Measurements from ENCODE around the gene TAAR2.
"Not testable (repeated sequence)": the region's sequence is repeated elsewhere in the genome, so short reads cannot be mapped to it uniquely, and the experiment has no call there.

Gene TAAR2

DNA sequence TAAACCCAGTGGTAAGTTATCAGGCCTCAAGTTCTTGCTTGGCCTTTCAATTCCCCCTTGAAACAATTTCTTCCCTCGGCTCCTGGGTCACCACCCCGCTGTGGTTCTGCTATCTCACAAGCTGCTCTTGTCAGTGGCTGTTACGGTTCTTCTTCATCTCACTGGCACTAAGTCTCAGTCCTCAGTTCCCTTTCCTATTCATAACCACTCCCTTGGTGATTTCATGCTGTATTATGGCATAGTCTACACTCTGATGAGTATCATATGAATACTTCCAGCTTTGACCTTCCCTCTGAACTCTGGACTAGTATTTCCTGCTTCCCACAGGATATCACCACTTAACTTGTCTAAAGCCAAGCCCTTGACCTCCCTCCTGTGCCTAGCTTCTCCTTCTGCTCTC, 27.0 kb upstream of the TAAR2 start:
- Histone ChIP-seq H3K36me3 (ENCODE audit: control insufficient read depth in 5 of 5, insufficient read depth in 5 of 5, low read length in 5 of 5) (no peaks in the 10 kb centered on the region), H3K4me3 (ENCODE audit: low read depth in 1 of 5, low read length in 5 of 5) (no peak overlapping the region), H3K9ac (ENCODE audit: low read length in 5 of 5) (no peak overlapping the region), H3K9me3 (ENCODE audit: control insufficient read depth in 5 of 5, low read length in 5 of 5) (peaks cover 0 to 3% (median 0%) of the 10 kb centered on the region in 5 donors), H3K4me1 (ENCODE audit: control insufficient read depth in 5 of 5, insufficient read depth in 5 of 5, low read length in 5 of 5) (no peaks in the 10 kb centered on the region), H3K27ac (ENCODE audit: low read depth, low read length) (no peak overlapping the region), H3K27me3 (ENCODE audit: control insufficient read depth in 5 of 5, insufficient read depth in 4 of 5, low read length in 5 of 5) (no peaks in the 10 kb centered on the region)

DNA sequence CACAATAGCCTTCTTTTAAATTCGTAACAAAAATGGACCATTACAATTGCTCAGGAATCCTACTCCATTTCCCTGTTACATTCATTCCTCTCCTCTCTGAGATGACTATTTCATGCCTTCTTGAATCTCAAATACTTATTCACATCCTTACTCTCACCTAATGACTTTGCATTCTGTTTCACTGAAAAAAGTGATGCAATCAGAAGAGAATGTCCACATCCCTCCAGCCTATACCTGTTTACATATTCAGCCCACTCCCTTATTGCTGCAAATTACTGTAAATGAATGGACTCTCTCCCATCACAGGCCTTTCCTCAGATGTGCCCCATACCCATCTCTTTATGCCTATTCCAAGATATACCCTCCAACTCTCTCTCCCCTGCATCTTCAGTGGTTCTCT, 26.4 kb upstream of the TAAR2 start:
- H3K4me1 ChIP-seq (ENCODE audit: control insufficient read depth in 5 of 5, insufficient read depth in 5 of 5, low read length in 5 of 5), result no peaks in the 10 kb centered on the region
- H3K9ac ChIP-seq (ENCODE audit: low read length in 5 of 5), result no peak overlapping the region
- no peaks in the 10 kb centered on the region for H3K27me3 ChIP-seq (ENCODE audit: control insufficient read depth in 5 of 5, insufficient read depth in 4 of 5, low read length in 5 of 5)
- no peak overlapping the region for H3K27ac ChIP-seq (ENCODE audit: low read depth, low read length)
- H3K4me3 ChIP-seq (ENCODE audit: low read depth in 1 of 5, low read length in 5 of 5), result no peak overlapping the region
- H3K9me3 ChIP-seq (ENCODE audit: control insufficient read depth in 5 of 5, low read length in 5 of 5), result peaks cover 0 to 3% (median 0%) of the 10 kb centered on the region in 5 donors
- H3K36me3 ChIP-seq (ENCODE audit: control insufficient read depth in 5 of 5, insufficient read depth in 5 of 5, low read length in 5 of 5), result no peaks in the 10 kb centered on the region

DNA sequence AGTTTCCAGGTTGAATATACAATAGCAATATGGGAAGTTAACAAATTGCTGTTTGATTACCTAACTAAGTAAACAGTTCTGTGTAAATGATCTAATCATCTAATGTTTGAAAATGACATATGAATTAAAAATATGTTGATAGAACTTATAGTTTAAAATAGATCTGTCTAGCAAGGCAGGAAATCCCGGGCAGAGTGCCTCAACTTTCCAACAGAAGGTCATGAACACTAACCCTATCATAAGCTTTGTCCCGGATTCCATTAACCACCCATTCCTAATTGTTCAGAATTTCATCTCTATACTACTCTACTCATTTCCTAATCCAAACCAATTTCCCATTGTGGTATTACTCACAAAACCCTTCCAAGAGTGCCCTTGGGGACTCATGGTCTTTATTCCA, 24.8 kb upstream of the TAAR2 start:
- H3K9ac ChIP-seq (ENCODE audit: low read length in 5 of 5), result no peak overlapping the region
- H3K4me3 ChIP-seq (ENCODE audit: low read depth in 1 of 5, low read length in 5 of 5), result no peak overlapping the region
- H3K4me1 ChIP-seq (ENCODE audit: control insufficient read depth in 5 of 5, insufficient read depth in 5 of 5, low read length in 5 of 5), result no peaks in the 10 kb centered on the region
- peaks cover 0 to 3% (median 0%) of the 10 kb centered on the region in 5 donors for H3K9me3 ChIP-seq (ENCODE audit: control insufficient read depth in 5 of 5, low read length in 5 of 5)
- no peaks in the 10 kb centered on the region for H3K27me3 ChIP-seq (ENCODE audit: control insufficient read depth in 5 of 5, insufficient read depth in 4 of 5, low read length in 5 of 5)
- H3K27ac ChIP-seq (ENCODE audit: low read depth, low read length), result no peak overlapping the region
- H3K36me3 ChIP-seq (ENCODE audit: control insufficient read depth in 5 of 5, insufficient read depth in 5 of 5, low read length in 5 of 5), result no peaks in the 10 kb centered on the region

DNA sequence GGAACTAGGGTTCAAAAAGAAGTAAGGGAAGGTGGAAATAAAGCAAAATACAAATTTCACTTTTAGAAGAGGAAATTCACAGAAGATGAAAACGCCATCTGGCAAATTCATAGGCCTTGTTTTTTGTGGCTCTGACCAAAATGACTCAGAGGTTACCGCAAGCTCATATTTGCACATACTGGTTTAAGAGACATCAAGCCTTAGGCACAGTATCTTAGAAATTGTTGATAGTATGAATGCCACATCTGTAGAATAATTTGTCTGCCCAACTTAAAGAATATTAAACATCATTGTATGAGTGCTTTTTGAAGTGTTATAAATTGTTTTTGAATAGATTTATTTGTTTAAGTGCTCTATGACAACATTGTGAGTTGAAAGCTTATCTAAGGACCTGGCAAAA, 24.3 kb upstream of the TAAR2 start:
- Histone ChIP-seq H3K4me1 (ENCODE audit: control insufficient read depth in 5 of 5, insufficient read depth in 5 of 5, low read length in 5 of 5) (no peaks in the 10 kb centered on the region), H3K9me3 (ENCODE audit: control insufficient read depth in 5 of 5, low read length in 5 of 5) (peaks cover 0 to 3% (median 0%) of the 10 kb centered on the region in 5 donors), H3K9ac (ENCODE audit: low read length in 5 of 5) (no peak overlapping the region), H3K36me3 (ENCODE audit: control insufficient read depth in 5 of 5, insufficient read depth in 5 of 5, low read length in 5 of 5) (no peaks in the 10 kb centered on the region), H3K27me3 (ENCODE audit: control insufficient read depth in 5 of 5, insufficient read depth in 4 of 5, low read length in 5 of 5) (no peaks in the 10 kb centered on the region), H3K4me3 (ENCODE audit: low read depth in 1 of 5, low read length in 5 of 5) (no peak overlapping the region), H3K27ac (ENCODE audit: low read depth, low read length) (no peak overlapping the region)

DNA sequence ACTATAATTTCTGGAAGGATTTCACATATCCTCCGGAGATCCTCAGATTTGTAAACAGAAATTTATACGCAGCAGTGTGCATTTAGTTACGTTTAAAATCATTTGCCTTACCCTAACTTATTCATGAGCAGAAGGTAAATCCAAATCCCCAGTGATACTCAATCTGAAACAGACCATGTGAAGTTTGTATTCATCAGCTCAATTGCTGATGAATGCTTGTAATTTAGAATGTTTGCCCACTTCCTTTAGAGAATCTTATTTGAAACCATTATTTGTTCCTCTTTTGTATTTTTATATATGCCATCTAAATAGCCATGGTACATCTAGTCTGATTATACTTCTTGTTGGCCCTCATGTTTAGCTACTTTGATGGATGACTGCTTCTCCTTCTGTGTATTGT, 19.5 kb upstream of the TAAR2 start:
- H3K27ac ChIP-seq (ENCODE audit: low read depth, low read length), result no peak overlapping the region
- no peaks in the 10 kb centered on the region for H3K9me3 ChIP-seq (ENCODE audit: control insufficient read depth in 5 of 5, low read length in 5 of 5)

DNA sequence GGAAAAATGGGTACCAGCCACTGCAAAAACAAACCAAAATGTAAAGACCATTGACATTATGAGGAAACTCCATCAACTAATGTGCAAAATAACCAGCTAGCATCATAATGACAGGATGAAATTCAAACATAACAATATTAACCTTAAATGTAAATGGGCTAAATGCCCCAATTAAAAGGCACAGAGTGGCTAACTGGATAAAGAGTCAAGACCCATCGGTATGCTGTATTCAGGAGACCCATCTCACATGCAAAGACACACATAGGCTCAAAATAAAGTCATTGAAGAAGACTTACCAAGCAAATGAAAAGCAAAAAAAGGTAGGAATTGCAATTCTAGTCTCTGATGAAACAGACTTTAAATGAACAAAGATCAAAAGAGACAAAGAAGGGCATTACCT, 13.1 kb upstream of the TAAR2 start:
- not testable (repeated sequence) for H3K36me3 ChIP-seq (ENCODE audit: control insufficient read depth in 5 of 5, insufficient read depth in 5 of 5, low read length in 5 of 5); H3K4me3 ChIP-seq (ENCODE audit: low read depth in 1 of 5, low read length in 5 of 5); H3K27me3 ChIP-seq (ENCODE audit: control insufficient read depth in 5 of 5, insufficient read depth in 4 of 5, low read length in 5 of 5); H3K9me3 ChIP-seq (ENCODE audit: control insufficient read depth in 5 of 5, low read length in 5 of 5); H3K9ac ChIP-seq (ENCODE audit: low read length in 5 of 5); H3K27ac ChIP-seq (ENCODE audit: low read depth, low read length); H3K4me1 ChIP-seq (ENCODE audit: control insufficient read depth in 5 of 5, insufficient read depth in 5 of 5, low read length in 5 of 5)

More for the DNA sequence above, 19.5 kb upstream of the TAAR2 start:
- Histone ChIP-seq H3K9ac (ENCODE audit: low read length in 5 of 5) (no peak overlapping the region), H3K4me3 (ENCODE audit: low read depth in 1 of 5, low read length in 5 of 5) (no peak overlapping the region), H3K4me1 (ENCODE audit: control insufficient read depth in 5 of 5, insufficient read depth in 5 of 5, low read length in 5 of 5) (no peaks in the 10 kb centered on the region), H3K27me3 (ENCODE audit: control insufficient read depth in 5 of 5, insufficient read depth in 4 of 5, low read length in 5 of 5) (no peaks in the 10 kb centered on the region), H3K36me3 (ENCODE audit: control insufficient read depth in 5 of 5, insufficient read depth in 5 of 5, low read length in 5 of 5) (no peaks in the 10 kb centered on the region)

DNA sequence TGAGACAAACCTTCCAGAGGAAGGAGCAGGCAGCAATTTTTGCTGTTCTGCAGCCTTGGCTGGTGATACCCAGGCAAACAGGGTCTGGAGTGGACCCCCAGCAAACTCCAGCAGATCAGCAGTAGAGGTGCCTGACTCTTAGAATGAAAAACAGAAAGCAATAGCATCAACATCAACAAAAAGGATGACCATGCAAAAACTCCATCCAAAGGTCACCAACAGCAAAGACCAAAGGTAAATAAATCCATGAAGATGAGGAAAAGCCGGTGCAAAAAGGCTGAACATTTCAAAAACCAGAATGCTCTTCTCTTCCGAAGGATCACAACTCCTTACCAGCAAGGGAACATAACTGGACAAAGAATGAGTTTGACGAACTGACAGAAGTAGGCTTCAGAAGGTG, 11.8 kb upstream of the TAAR2 start:
- not testable (repeated sequence) for H3K27ac ChIP-seq (ENCODE audit: low read depth, low read length); H3K27me3 ChIP-seq (ENCODE audit: control insufficient read depth in 5 of 5, insufficient read depth in 4 of 5, low read length in 5 of 5); H3K9ac ChIP-seq (ENCODE audit: low read length in 5 of 5); H3K36me3 ChIP-seq (ENCODE audit: control insufficient read depth in 5 of 5, insufficient read depth in 5 of 5, low read length in 5 of 5); H3K9me3 ChIP-seq (ENCODE audit: control insufficient read depth in 5 of 5, low read length in 5 of 5); H3K4me1 ChIP-seq (ENCODE audit: control insufficient read depth in 5 of 5, insufficient read depth in 5 of 5, low read length in 5 of 5); H3K4me3 ChIP-seq (ENCODE audit: low read depth in 1 of 5, low read length in 5 of 5)

DNA sequence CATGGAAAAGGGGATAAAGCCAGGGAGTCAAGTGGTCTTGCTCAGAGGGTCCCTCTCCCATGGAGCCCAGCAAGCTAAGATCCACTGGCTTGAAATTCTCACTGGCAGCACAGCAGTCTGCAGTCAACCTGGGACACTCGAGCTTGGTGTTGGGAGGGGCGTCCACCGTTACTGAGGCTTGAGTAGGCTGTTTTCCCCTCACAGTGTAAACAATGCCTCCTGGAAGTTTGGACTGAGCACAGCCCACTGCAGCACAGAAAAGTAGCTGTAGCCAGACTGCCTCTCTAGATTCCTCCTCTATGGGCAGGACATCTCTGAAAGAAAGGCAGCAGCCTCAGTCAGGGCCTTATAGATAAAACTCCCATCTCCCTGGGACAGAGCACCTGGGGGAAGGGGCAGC, 11.2 kb upstream of the TAAR2 start:
- not testable (repeated sequence) for H3K27me3 ChIP-seq (ENCODE audit: control insufficient read depth in 5 of 5, insufficient read depth in 4 of 5, low read length in 5 of 5); H3K4me1 ChIP-seq (ENCODE audit: control insufficient read depth in 5 of 5, insufficient read depth in 5 of 5, low read length in 5 of 5); H3K9me3 ChIP-seq (ENCODE audit: control insufficient read depth in 5 of 5, low read length in 5 of 5); H3K36me3 ChIP-seq (ENCODE audit: control insufficient read depth in 5 of 5, insufficient read depth in 5 of 5, low read length in 5 of 5); H3K4me3 ChIP-seq (ENCODE audit: low read depth in 1 of 5, low read length in 5 of 5); H3K9ac ChIP-seq (ENCODE audit: low read length in 5 of 5); H3K27ac ChIP-seq (ENCODE audit: low read depth, low read length)

DNA sequence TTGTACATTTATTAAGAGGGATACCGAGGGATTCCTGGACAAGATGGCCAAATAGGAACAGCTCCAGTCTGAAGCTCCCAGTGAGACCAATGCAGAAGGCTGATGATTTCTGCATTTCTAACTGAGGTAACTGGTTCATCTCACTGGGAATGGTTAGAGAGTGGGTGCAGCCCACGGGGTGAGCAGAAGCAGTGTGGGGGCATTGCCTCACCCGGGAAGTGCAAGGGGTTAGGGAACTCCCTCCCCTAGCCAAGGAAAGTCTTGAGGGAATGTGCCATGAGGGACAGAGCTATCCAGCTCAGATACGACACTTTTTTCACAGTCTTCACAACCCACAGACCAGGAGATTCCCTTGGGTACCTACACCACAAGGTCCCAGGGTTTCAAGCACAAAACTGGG, 10.7 kb upstream of the TAAR2 start:
- Histone ChIP-seq H3K4me3 (ENCODE audit: low read depth in 1 of 5, low read length in 5 of 5) (no peak overlapping the region), H3K27ac (ENCODE audit: low read depth, low read length) (no peak overlapping the region), H3K9ac (ENCODE audit: low read length in 5 of 5) (no peak overlapping the region), H3K27me3 (ENCODE audit: control insufficient read depth in 5 of 5, insufficient read depth in 4 of 5, low read length in 5 of 5) (peaks cover 0 to 7% (median 6%) of the 10 kb centered on the region in 5 donors), H3K4me1 (ENCODE audit: control insufficient read depth in 5 of 5, insufficient read depth in 5 of 5, low read length in 5 of 5) (no peaks in the 10 kb centered on the region), H3K9me3 (ENCODE audit: control insufficient read depth in 5 of 5, low read length in 5 of 5) (no peaks in the 10 kb centered on the region), H3K36me3 (ENCODE audit: control insufficient read depth in 5 of 5, insufficient read depth in 5 of 5, low read length in 5 of 5) (no peaks in the 10 kb centered on the region)

DNA sequence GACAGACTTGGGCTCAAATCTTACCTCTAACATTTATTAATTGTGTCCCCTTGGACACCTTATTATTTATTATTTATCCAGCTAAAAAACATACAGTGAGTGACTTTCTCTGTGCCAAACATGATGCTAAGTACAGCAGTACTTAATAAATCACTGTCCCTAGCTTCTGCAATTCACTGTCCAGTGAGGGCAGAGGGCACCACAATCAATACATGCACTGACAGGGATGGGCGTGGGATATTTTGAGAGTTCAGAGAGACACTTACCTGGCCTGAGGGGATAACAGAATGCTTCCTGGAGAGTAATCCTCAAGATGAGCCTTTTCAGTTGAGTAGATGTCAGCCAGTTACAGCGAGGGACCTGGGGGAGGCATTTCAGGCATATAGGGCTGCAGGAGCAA, 9.3 kb upstream of the TAAR2 start:
- no peaks in the 10 kb centered on the region for H3K4me1 ChIP-seq (ENCODE audit: control insufficient read depth in 5 of 5, insufficient read depth in 5 of 5, low read length in 5 of 5)
- peaks cover 0 to 7% (median 6%) of the 10 kb centered on the region in 5 donors for H3K27me3 ChIP-seq (ENCODE audit: control insufficient read depth in 5 of 5, insufficient read depth in 4 of 5, low read length in 5 of 5)
- no peaks in the 10 kb centered on the region for H3K9me3 ChIP-seq (ENCODE audit: control insufficient read depth in 5 of 5, low read length in 5 of 5)
- H3K27ac ChIP-seq (ENCODE audit: low read depth, low read length), result no peak overlapping the region
- no peak overlapping the region for H3K4me3 ChIP-seq (ENCODE audit: low read depth in 1 of 5, low read length in 5 of 5)
- no peaks in the 10 kb centered on the region for H3K36me3 ChIP-seq (ENCODE audit: control insufficient read depth in 5 of 5, insufficient read depth in 5 of 5, low read length in 5 of 5)
- no peak overlapping the region for H3K9ac ChIP-seq (ENCODE audit: low read length in 5 of 5)
